IMR-90 (cell line): ENCODE data around the gene B4GALNT3.

ENCODE experiments used
- CEBPB ChIP-seq: IDR thresholded peaks from 2 replicates; pipeline ENCODE4 v1.6.1; 2012; ENCODE audit warnings: low read depth, low read length, improper control_type of control experiment
- FOS ChIP-seq: fragments of 150-350 bp; IDR thresholded peaks from 2 replicates; pipeline ENCODE4 v1.6.1; 2016; ENCODE audit warnings: low read depth, low read length
- MAFK ChIP-seq: IDR thresholded peaks from 2 replicates; pipeline ENCODE4 v1.6.1; 2012; ENCODE audit warnings: low read depth, low read length, improper control_type of control experiment
- MXI1 ChIP-seq: IDR thresholded peaks from 2 replicates; pipeline ENCODE4 v1.6.1; 2012; ENCODE audit warnings: low read depth, mild to moderate bottlenecking, low read length, moderate library complexity, borderline replicate concordance
- POLR2A ChIP-seq: IDR thresholded peaks from 2 replicates; pipeline ENCODE4 v1.6.1; 2012; ENCODE audit warnings: mild to moderate bottlenecking, low read depth, low read length
- RAD21 ChIP-seq: IDR thresholded peaks from 2 replicates; pipeline ENCODE4 v1.6.1; 2012; ENCODE audit warnings: low read length, improper control_type of control experiment
- RFX5 ChIP-seq: IDR thresholded peaks from 2 replicates; pipeline ENCODE4 v1.8.0; 2012; ENCODE audit warnings: low read depth, mild to moderate bottlenecking, low read length, moderate library complexity
- TF ChIP-seq, protein P1 (sequence below): conservative IDR thresholded peaks from 2 replicates; pipeline ENCODE4 v1.5.1; 2012; ENCODE audit warnings: mild to moderate bottlenecking, low read depth, low read length, improper control_type of control experiment

- TF ChIP-seq, protein P1, sequence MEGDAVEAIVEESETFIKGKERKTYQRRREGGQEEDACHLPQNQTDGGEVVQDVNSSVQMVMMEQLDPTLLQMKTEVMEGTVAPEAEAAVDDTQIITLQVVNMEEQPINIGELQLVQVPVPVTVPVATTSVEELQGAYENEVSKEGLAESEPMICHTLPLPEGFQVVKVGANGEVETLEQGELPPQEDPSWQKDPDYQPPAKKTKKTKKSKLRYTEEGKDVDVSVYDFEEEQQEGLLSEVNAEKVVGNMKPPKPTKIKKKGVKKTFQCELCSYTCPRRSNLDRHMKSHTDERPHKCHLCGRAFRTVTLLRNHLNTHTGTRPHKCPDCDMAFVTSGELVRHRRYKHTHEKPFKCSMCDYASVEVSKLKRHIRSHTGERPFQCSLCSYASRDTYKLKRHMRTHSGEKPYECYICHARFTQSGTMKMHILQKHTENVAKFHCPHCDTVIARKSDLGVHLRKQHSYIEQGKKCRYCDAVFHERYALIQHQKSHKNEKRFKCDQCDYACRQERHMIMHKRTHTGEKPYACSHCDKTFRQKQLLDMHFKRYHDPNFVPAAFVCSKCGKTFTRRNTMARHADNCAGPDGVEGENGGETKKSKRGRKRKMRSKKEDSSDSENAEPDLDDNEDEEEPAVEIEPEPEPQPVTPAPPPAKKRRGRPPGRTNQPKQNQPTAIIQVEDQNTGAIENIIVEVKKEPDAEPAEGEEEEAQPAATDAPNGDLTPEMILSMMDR, result no peak
- TF ChIP-seq FOS (no peak), RAD21 (no peak), POLR2A (no peak), CEBPB (no peak), MAFK (no peak), MXI1 (no peak), RFX5 (no peak)
Observed at GRCh38 chr12:526089-526488, 66.3 kb downstream of the B4GALNT3 start.
